Measurements from ENCODE around the gene TFAP2E. TPM values are rescaled to one million over a fixed set of nuclear protein-coding genes. Genes with fewer than 3 reads are reported as not detected.

The TFAP2E gene
- total and polyA plus RNA-seq, 2 experiments from 2014 or later = 0.81 TPM; not detected in 1

GRCh38 chr1:35533586-35533985, 39.5 kb upstream of the TFAP2E start:
- no peaks in the 10 kb centered on the region for H3K27me3 ChIP-seq
- no peak overlapping the region for H2AFZ ChIP-seq
- 70% methylated on average over 1 of the region's 1 CpG for WGBS (ENCODE audit: low lambda C conversion rate, missing lambda C conversion rate)
- no peaks in the 10 kb centered on the region for H3K4me1 ChIP-seq (ENCODE audit: insufficient read depth)
- H4K20me1 ChIP-seq (ENCODE audit: insufficient read depth, poor library complexity, severe bottlenecking) = no peaks in the 10 kb centered on the region
- H3K9me2 ChIP-seq (replicated peaks; ENCODE audit: insufficient read depth) = no peaks in the 10 kb centered on the region
- H3K4me2 ChIP-seq = no peak overlapping the region
- no peak overlapping the region for H3K4me3 ChIP-seq
- no peak for DNase-seq (ENCODE audit: low spot score)
- peaks cover 16% of the 10 kb centered on the region for H3K9me3 ChIP-seq (ENCODE audit: low read depth)
- peaks cover 49% of the 10 kb centered on the region for H3K79me2 ChIP-seq
- H3K27ac ChIP-seq = no peak overlapping the region
- peaks cover 8% of the 10 kb centered on the region for H3K36me3 ChIP-seq (replicated peaks; ENCODE audit: insufficient read depth, low read depth)
- TF ChIP-seq CTCF (IDR thresholded peaks at IDR 0.05; ENCODE audit: poor library complexity) (no peak), EZH2 (IDR thresholded peaks at IDR 0.05; ENCODE audit: borderline replicate concordance) (no peak), EZH2phosphoT487 (IDR thresholded peaks at IDR 0.05; ENCODE audit: low read depth, severe bottlenecking, unreplicated experiment) (no peak)

DNA sequence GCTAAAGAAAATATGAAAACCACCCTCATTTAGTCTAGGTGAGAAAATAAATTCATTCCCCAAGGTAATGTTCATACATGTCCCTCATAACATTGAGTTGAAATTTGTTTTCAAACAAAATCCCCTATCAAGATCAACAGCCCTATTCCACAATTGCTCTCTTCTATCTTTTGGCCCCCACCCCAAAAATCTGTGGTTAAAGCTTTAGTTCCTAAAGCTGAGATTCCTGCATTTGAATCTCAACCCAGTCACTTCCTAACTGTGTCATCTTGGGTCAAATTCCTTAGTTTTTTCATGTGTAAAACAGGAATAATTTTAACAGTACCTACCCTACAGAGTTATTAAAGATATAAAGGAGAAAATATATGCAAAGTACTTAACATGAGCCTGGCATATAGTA, 37.9 kb upstream of the TFAP2E start:
- TF ChIP-seq EZH2phosphoT487 (IDR thresholded peaks at IDR 0.05; ENCODE audit: low read depth, severe bottlenecking, unreplicated experiment) = no peak
- TF ChIP-seq EZH2 (IDR thresholded peaks at IDR 0.05; ENCODE audit: borderline replicate concordance) = no peak
- no peak for TF ChIP-seq CTCF (IDR thresholded peaks at IDR 0.05; ENCODE audit: poor library complexity)
- Histone ChIP-seq H3K36me3 (replicated peaks; ENCODE audit: insufficient read depth, low read depth) (peaks cover 6% of the 10 kb centered on the region), H3K27me3 (no peaks in the 10 kb centered on the region), H2AFZ (no peak overlapping the region), H4K20me1 (ENCODE audit: insufficient read depth, poor library complexity, severe bottlenecking) (no peaks in the 10 kb centered on the region), H3K9me2 (replicated peaks; ENCODE audit: insufficient read depth) (no peaks in the 10 kb centered on the region), H3K4me1 (ENCODE audit: insufficient read depth) (peaks cover 6% of the 10 kb centered on the region), H3K9me3 (ENCODE audit: low read depth) (peaks cover 5% of the 10 kb centered on the region), H3K27ac (no peak overlapping the region), H3K4me3 (no peak overlapping the region), H3K4me2 (no peak overlapping the region), H3K79me2 (peaks cover 55% of the 10 kb centered on the region)
- no peak for DNase-seq (ENCODE audit: low spot score)

GRCh38 chr1:35536556-35537162, 36.5 kb upstream of the TFAP2E start:
- Histone ChIP-seq H3K9me3 (ENCODE audit: low read depth) (no peaks in the 10 kb centered on the region), H3K4me3 (no peak overlapping the region), H3K36me3 (replicated peaks; ENCODE audit: insufficient read depth, low read depth) (no peaks in the 10 kb centered on the region), H3K27me3 (no peaks in the 10 kb centered on the region), H3K79me2 (peaks cover 64% of the 10 kb centered on the region), H3K4me2 (no peak overlapping the region), H2AFZ (no peak overlapping the region), H3K9me2 (replicated peaks; ENCODE audit: insufficient read depth) (no peaks in the 10 kb centered on the region), H3K27ac (no peak overlapping the region), H3K4me1 (ENCODE audit: insufficient read depth) (peaks cover 6% of the 10 kb centered on the region), H4K20me1 (ENCODE audit: insufficient read depth, poor library complexity, severe bottlenecking) (no peaks in the 10 kb centered on the region)
- 82% methylated on average over 2 of the region's 2 CpGs for WGBS (ENCODE audit: low lambda C conversion rate, missing lambda C conversion rate)
- TF ChIP-seq EZH2phosphoT487 (IDR thresholded peaks at IDR 0.05; ENCODE audit: low read depth, severe bottlenecking, unreplicated experiment) = no peak
- TF ChIP-seq EZH2 (IDR thresholded peaks at IDR 0.05; ENCODE audit: borderline replicate concordance) = no peak
- no peak for TF ChIP-seq CTCF (IDR thresholded peaks at IDR 0.05; ENCODE audit: poor library complexity)
- no peak for DNase-seq (ENCODE audit: low spot score)
